Measurements from ENCODE around the gene LSAMP.

DNA sequence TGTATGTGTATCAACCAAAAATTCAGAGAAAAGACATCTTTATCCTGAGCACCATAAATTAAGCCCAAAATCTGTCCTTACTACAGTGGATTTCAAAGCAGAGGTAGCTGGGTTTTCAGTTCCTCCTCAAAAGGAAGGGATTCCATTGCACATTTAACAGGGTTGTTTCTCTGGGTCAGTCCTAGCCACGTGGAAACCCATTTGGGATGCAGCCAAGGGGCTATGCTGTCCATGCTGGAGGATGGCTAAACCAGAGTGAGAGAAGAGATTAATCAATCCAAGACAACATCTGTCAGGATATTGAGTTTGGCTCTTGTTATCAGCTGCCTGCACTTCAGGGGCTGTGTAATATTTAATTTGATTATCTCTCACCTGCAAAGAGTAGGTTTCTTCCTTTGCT is 28.1 kb downstream of the LSAMP start:
- no peak for TF ChIP-seq NR2C2 (CRISPR knock-in tag; IDR thresholded peaks at IDR 0.05)
- TF ChIP-seq, protein P1, sequence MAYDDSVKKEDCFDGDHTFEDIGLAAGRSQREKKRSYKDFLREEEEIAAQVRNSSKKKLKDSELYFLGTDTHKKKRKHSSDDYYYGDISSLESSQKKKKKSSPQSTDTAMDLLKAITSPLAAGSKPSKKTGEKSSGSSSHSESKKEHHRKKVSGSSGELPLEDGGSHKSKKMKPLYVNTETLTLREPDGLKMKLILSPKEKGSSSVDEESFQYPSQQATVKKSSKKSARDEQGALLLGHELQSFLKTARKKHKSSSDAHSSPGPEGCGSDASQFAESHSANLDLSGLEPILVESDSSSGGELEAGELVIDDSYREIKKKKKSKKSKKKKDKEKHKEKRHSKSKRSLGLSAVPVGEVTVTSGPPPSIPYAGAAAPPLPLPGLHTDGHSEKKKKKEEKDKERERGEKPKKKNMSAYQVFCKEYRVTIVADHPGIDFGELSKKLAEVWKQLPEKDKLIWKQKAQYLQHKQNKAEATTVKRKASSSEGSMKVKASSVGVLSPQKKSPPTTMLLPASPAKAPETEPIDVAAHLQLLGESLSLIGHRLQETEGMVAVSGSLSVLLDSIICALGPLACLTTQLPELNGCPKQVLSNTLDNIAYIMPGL (CRISPR knock-in tag; IDR thresholded peaks at IDR 0.05), result no peak
- no peak for TF ChIP-seq SP1 (CRISPR knock-in tag; conservative IDR thresholded peaks at IDR 0.05)
- TF ChIP-seq, protein P2, sequence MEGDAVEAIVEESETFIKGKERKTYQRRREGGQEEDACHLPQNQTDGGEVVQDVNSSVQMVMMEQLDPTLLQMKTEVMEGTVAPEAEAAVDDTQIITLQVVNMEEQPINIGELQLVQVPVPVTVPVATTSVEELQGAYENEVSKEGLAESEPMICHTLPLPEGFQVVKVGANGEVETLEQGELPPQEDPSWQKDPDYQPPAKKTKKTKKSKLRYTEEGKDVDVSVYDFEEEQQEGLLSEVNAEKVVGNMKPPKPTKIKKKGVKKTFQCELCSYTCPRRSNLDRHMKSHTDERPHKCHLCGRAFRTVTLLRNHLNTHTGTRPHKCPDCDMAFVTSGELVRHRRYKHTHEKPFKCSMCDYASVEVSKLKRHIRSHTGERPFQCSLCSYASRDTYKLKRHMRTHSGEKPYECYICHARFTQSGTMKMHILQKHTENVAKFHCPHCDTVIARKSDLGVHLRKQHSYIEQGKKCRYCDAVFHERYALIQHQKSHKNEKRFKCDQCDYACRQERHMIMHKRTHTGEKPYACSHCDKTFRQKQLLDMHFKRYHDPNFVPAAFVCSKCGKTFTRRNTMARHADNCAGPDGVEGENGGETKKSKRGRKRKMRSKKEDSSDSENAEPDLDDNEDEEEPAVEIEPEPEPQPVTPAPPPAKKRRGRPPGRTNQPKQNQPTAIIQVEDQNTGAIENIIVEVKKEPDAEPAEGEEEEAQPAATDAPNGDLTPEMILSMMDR (IDR thresholded peaks at IDR 0.05), result no peak
- TF ChIP-seq, protein P3, sequence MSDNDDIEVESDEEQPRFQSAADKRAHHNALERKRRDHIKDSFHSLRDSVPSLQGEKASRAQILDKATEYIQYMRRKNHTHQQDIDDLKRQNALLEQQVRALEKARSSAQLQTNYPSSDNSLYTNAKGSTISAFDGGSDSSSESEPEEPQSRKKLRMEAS (CRISPR knock-in tag; IDR thresholded peaks at IDR 0.05), result no peak
- TF ChIP-seq SMAD3 (CRISPR knock-in tag; IDR thresholded peaks at IDR 0.05; ENCODE audit: borderline replicate concordance), result no peak
- TF ChIP-seq TCF7 (CRISPR knock-in tag; IDR thresholded peaks at IDR 0.05; ENCODE audit: low read depth), result no peak
- TF ChIP-seq, protein P4, sequence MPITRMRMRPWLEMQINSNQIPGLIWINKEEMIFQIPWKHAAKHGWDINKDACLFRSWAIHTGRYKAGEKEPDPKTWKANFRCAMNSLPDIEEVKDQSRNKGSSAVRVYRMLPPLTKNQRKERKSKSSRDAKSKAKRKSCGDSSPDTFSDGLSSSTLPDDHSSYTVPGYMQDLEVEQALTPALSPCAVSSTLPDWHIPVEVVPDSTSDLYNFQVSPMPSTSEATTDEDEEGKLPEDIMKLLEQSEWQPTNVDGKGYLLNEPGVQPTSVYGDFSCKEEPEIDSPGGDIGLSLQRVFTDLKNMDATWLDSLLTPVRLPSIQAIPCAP (CRISPR knock-in tag; IDR thresholded peaks at IDR 0.05), result no peak
- TF ChIP-seq FOXK1 (CRISPR knock-in tag; IDR thresholded peaks at IDR 0.05), result no peak
- no peak for TF ChIP-seq CBFB (CRISPR knock-in tag; IDR thresholded peaks at IDR 0.05; ENCODE audit: low read depth)
- no peak for TF ChIP-seq NFE2L1 (CRISPR knock-in tag; IDR thresholded peaks at IDR 0.05)
